Epithelial cell of proximal tubule (primary cell): ENCODE measurements around the gene NKG7. TPM values are rescaled to one million over a fixed set of nuclear protein-coding genes. Genes with fewer than 3 reads are reported as not detected.

Experiments
- DNase-seq: peaks from one replicate; pipeline ENCODE4 v3.0.0-alpha.2; 2011; ENCODE audit warnings: low read depth
- H3K4me3 ChIP-seq: 2 replicates; pipeline ENCODE4 v1.5.1; 2011; ENCODE audit warnings: low read depth, mild to moderate bottlenecking, low read length
- CTCF ChIP-seq: conservative IDR thresholded peaks from 2 replicates; pipeline ENCODE4 v1.5.1; 2012; ENCODE audit warnings: low read depth, mild to moderate bottlenecking, low read length
- total RNA-seq: library from RNA; depleted of rRNA; stranded (reverse); fragments of >200 nt; gene quantifications from 2 replicates; pipeline ENCODE4 v1.2.3, GENCODE V29; 2015

The NKG7 gene
- total RNA-seq, 1 donor from 2014 or later = not detected

- no peak for DNase-seq
These were observed 16.2 kb downstream of the NKG7 start for GRCh38 chr19:51356159-51356801.

GRCh38 chr19:51354742-51355148 is 17.7 kb downstream of the NKG7 start:
- no peak for DNase-seq
- H3K4me3 ChIP-seq = no peak overlapping the region
- TF ChIP-seq CTCF = no peak

More at GRCh38 chr19:51356159-51356801, 16.2 kb downstream of the NKG7 start:
- TF ChIP-seq CTCF = no peak
- no peak overlapping the region for H3K4me3 ChIP-seq

- TF ChIP-seq CTCF = no peak
- no peak overlapping the region for H3K4me3 ChIP-seq
- no peak for DNase-seq
These were observed 18.2 kb downstream of the NKG7 start for GRCh38 chr19:51354103-51354741.

GRCh38 chr19:51352783-51353360 is 19.6 kb downstream of the NKG7 start:
- no peak for TF ChIP-seq CTCF
- no peak overlapping the region for H3K4me3 ChIP-seq
- no peak for DNase-seq

- no peak overlapping the region for H3K4me3 ChIP-seq
- no peak for TF ChIP-seq CTCF
- no peak for DNase-seq
These were observed 21.0 kb downstream of the NKG7 start for GRCh38 chr19:51351266-51351990.

- no peak overlapping the region for H3K4me3 ChIP-seq
- TF ChIP-seq CTCF = no peak
- no peak for DNase-seq
These were observed 25.1 kb downstream of the NKG7 start for GRCh38 chr19:51347209-51347928.
